A673 (cell line): ENCODE measurements around the gene HMGCL. TPM values are rescaled to one million over a fixed set of nuclear protein-coding genes. Genes with fewer than 3 reads are reported as not detected.

Experiments
- BruUV-seq: library from RNA; stranded (reverse); fragments of 400-500 nt; replicated peaks from 2 replicates; lab custom pipeline; 2021; lab: Mats Ljungman, UMichigan
- CTCF ChIA-PET: fragments of 300-600 bp; sonication (Branson Sonifier 250); formaldehyde crosslinking; loops from one replicate; lab custom pipeline; 2022; ENCODE audit warnings: antibody characterized with exemption; lab: Charles Lee
- POLR2A ChIA-PET: fragments of 300-600 bp; sonication (Branson Sonifier 250); formaldehyde crosslinking; loops from one replicate; lab custom pipeline; 2022; ENCODE audit warnings: antibody characterized with exemption; ENCODE audit not compliant: low non-redundant PET; lab: Charles Lee
- DNase-seq: peaks from one replicate; pipeline ENCODE4 v3.0.0-alpha.2; 2015; ENCODE audit warnings: low spot score
- H3K27ac ChIP-seq: fragments of 200-600 bp; sonication (generic); 2 replicates; pipeline ENCODE4 v1.5.1; 2016; ENCODE audit warnings: mixed run types, low read depth, mild to moderate bottlenecking, mixed read lengths, antibody characterized with exemption, low read length; ENCODE audit not compliant: poor library complexity, severe bottlenecking
- H3K27me3 ChIP-seq: fragments of 200-600 bp; sonication (generic); replicated peaks from 2 replicates; pipeline ENCODE4 v1.6.1; 2017; ENCODE audit warnings: mixed run types, low read depth, mild to moderate bottlenecking, mixed read lengths, antibody characterized with exemption, low read length; ENCODE audit not compliant: insufficient read depth, poor library complexity
- H3K36me3 ChIP-seq: fragments of 200-600 bp; sonication (generic); 2 replicates; pipeline ENCODE4 v1.6.1; 2016; ENCODE audit warnings: mixed run types, mild to moderate bottlenecking, mixed read lengths, antibody characterized with exemption, low read length; ENCODE audit not compliant: insufficient read depth, poor library complexity, severe bottlenecking
- H3K4me1 ChIP-seq: fragments of 200-600 bp; sonication (generic); 2 replicates; pipeline ENCODE4 v1.6.1; 2017; ENCODE audit warnings: mixed run types, mild to moderate bottlenecking, mixed read lengths, antibody characterized with exemption, low read length; ENCODE audit not compliant: insufficient read depth, poor library complexity, severe bottlenecking
- H3K4me3 ChIP-seq: fragments of 200-600 bp; sonication (generic); 2 replicates; pipeline ENCODE4 v1.5.1; 2016; ENCODE audit warnings: low read depth, mixed run types, mild to moderate bottlenecking, mixed read lengths, low read length; ENCODE audit not compliant: poor library complexity, severe bottlenecking
- H3K9me3 ChIP-seq: fragments of 200-600 bp; sonication (generic); 2 replicates; pipeline ENCODE4 v1.6.1; 2016; ENCODE audit warnings: mixed run types, low read depth, mild to moderate bottlenecking, mixed read lengths, antibody characterized with exemption, low read length; ENCODE audit not compliant: poor library complexity, severe bottlenecking
- EZH2 ChIP-seq: fragments of 200-600 bp; sonication (generic); IDR thresholded peaks from 2 replicates; pipeline ENCODE4 v1.6.1; 2017; ENCODE audit warnings: borderline replicate concordance, low read depth, mild to moderate bottlenecking, mixed read lengths, antibody characterized with exemption, low read length; ENCODE audit not compliant: poor library complexity, severe bottlenecking
- intact Hi-C: fragments of 100-400 bp; cut with micrococcal nuclease; formaldehyde crosslinking; loops from one replicate; pipeline ENCODE4 v1.10.0; 2022; ENCODE audit not compliant: unreplicated experiment
- total RNA-seq: library from RNA; stranded (reverse); gene quantifications from 2 replicates; pipeline ENCODE4 v1.2.3, GENCODE V29; 2021
- TF ChIP-seq, protein P1 (sequence below): fragments of 300-800, 200-600 bp; sonication (generic); conservative IDR thresholded peaks from 2 replicates; pipeline ENCODE4 v1.5.1; 2017; ENCODE audit warnings: low read depth, mild to moderate bottlenecking, antibody characterized with exemption, low read length, moderate library complexity, mixed read lengths

The HMGCL gene
- total RNA-seq, 1 experiment from 2014 or later = 13.9 TPM

DNA sequence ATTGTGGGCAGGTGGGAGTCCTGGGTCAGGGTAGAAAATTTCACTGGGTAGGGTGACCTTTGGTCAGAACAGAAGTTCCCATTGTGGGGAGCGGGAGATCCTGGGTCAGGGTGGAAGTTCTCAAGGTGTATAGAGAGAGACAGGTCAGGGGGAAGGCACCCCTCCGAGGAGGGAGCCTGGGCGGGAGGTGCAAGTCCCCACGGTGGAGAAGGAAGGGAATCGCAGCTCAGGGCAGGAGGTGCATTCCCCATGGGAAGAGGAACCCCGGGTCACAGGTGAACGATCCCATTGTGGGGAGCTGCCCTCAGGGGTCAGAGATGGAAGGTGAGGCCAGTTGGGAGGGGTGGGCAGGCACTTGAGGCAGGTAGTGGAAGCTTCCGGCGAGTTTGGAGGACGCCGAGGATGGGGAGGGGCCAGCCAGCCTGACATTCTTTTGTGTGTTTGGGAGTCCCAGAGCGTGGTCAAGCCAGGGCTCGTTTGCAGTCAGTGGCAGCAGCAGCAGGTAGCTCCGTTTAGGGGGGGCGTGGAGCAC, 33.6 kb downstream of the HMGCL start:
- DNase-seq = no peak
- BruUV-seq = no TSS peak
- Histone ChIP-seq H3K9me3 (no peaks in the 10 kb centered on the region), H3K27me3 (no peaks in the 10 kb centered on the region), H3K4me3 (peak overlapping the region; percentile 86), H3K4me1 (peaks cover 22% of the 10 kb centered on the region), H3K36me3 (peaks cover 28% of the 10 kb centered on the region), H3K27ac (peak overlapping the region; percentile 59)
- intact Hi-C loops = no loop called here
- CTCF ChIA-PET = interaction anchor here (0.8 kb wide), 1 partner anchor 20 kb away, joined by 3 read pairs; no protein-coding TSS in a partner anchor
- POLR2A ChIA-PET = no interaction called here
- TF ChIP-seq, protein P1, sequence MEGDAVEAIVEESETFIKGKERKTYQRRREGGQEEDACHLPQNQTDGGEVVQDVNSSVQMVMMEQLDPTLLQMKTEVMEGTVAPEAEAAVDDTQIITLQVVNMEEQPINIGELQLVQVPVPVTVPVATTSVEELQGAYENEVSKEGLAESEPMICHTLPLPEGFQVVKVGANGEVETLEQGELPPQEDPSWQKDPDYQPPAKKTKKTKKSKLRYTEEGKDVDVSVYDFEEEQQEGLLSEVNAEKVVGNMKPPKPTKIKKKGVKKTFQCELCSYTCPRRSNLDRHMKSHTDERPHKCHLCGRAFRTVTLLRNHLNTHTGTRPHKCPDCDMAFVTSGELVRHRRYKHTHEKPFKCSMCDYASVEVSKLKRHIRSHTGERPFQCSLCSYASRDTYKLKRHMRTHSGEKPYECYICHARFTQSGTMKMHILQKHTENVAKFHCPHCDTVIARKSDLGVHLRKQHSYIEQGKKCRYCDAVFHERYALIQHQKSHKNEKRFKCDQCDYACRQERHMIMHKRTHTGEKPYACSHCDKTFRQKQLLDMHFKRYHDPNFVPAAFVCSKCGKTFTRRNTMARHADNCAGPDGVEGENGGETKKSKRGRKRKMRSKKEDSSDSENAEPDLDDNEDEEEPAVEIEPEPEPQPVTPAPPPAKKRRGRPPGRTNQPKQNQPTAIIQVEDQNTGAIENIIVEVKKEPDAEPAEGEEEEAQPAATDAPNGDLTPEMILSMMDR = no peak
- no peak for TF ChIP-seq EZH2

DNA sequence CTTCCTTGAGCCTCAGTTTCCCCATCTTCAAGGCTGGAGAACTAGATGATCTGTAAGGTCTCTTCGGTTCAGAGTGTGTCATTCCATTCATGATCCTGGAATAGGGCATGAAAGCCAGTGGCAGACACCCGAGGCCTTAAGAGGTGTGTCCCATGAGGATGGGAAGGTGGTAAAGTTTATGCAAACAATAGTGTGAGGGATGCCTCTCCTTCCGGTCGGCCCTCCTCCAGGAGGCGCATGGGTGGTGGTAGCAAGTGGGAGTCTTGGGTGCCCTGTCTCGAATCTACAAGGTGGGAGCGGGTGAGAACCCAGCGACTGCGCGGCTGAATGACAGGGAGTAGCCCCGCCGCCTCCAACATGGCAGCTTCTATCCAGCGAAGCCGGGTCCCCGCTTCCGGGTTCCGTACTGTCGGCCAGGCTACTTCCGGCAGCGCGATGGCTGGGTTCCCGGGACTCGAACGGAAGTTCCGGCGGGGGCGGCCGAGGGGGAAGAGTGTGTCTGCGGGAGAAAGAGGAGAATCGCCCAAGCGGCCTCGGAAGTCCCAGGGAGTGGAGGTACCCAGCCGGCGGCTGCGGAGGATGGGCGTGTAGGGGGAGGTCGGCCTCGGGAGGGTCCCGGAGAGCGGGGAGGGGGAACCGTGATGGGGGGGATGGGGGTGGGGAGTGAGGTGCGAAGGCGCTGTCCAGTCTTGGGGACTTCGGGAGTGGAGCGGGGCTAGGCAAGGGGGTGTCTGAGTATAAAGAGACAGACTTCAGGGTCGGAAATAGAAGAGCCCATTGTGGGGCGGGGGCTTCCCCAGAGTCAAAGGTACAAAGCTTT, 34.3 kb downstream of the HMGCL start, which contains the start of gene LYPLA2:
Gene LYPLA2 (plus strand): TSS at position 450 of the 820 bp plus-strand sequence. CDS start 1,538 bp downstream, outside the sequence.
- intact Hi-C loops = no loop called here
- peak within 1 kb of the TSS; percentile 59 for H3K27ac ChIP-seq
- peak; percentile 95 for DNase-seq
- no peaks in the 10 kb centered on the region for H3K27me3 ChIP-seq
- H3K9me3 ChIP-seq = no peaks in the 10 kb centered on the region
- no TSS peak for BruUV-seq
- ChIA-PET POLR2A (interaction anchor here (0.5 kb wide), 1 partner anchor 33 kb away, joined by 5 read pairs; no protein-coding TSS in a partner anchor), CTCF (interaction anchor here (0.6 to 0.7 kb wide), 2 partner anchors 159 to 422 kb away, joined by 3 to 10 read pairs; no protein-coding TSS in a partner anchor)
- peaks cover 28% of the 10 kb centered on the region for H3K36me3 ChIP-seq
- peak within 1 kb of the TSS; percentile 86 for H3K4me3 ChIP-seq
- H3K4me1 ChIP-seq = peaks cover 22% of the 10 kb centered on the region
- TF ChIP-seq, protein P1 = no peak
- TF ChIP-seq EZH2 = no peak

DNA sequence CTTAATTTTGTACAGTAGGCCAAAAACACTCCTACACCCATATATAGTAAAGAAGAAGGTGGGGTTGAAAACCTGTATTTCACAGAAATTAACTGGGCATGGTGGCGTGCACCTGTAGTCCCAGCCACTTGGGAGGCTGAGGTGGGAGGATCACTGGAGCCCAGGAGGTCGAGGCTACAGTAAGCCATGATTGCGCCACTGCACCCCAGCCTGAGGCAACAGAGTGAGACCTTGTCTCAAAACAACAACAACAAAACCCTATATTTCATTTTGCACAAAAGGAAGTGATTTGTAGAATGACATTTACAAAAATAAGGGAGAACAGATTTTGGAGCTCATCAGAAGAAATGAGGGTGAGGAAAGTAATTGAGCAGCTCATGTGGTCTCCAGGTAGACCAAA, 36.5 kb downstream of the HMGCL start:
- Histone ChIP-seq H3K9me3 (no peaks in the 10 kb centered on the region), H3K27me3 (no peaks in the 10 kb centered on the region), H3K4me1 (peaks cover 19% of the 10 kb centered on the region), H3K27ac (no peak overlapping the region), H3K4me3 (no peak overlapping the region), H3K36me3 (peaks cover 38% of the 10 kb centered on the region)
- intact Hi-C loops = no loop called here
- no TSS peak for BruUV-seq
- no peak for DNase-seq
- ChIA-PET CTCF (interaction anchor here (0.6 kb wide), 2 partner anchors 94 to 187 kb away, joined by 3 to 5 read pairs; no protein-coding TSS in a partner anchor), POLR2A (no interaction called here)
- no peak for TF ChIP-seq EZH2
- TF ChIP-seq, protein P1 = no peak
